Right renal pelvis (tissue), 4 donors: ENCODE data around the gene MED4. TPM values are rescaled to one million over a fixed set of nuclear protein-coding genes. Genes with fewer than 3 reads are reported as not detected.

Source experiments
- DNase-seq, 4 donors: peaks; one replicate each; pipeline ENCODE4 v3.0.0-alpha.2; 2013; ENCODE audit warnings: low read depth in 4 of 4, low spot score in 3 of 4, missing footprints in 1 of 4
- polyA plus RNA-seq, 4 donors: library from polyadenylated mRNA; unstranded; fragments of 120-200 nt; gene quantifications; one replicate each; pipeline ENCODE4 v1.2.1, GENCODE V29; 2013; ENCODE audit not compliant: insufficient read length in 4 of 4

MED4 gene, protein sequence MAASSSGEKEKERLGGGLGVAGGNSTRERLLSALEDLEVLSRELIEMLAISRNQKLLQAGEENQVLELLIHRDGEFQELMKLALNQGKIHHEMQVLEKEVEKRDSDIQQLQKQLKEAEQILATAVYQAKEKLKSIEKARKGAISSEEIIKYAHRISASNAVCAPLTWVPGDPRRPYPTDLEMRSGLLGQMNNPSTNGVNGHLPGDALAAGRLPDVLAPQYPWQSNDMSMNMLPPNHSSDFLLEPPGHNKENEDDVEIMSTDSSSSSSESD
- polyA plus RNA-seq = 100 to 1,000 TPM in 2 of 4 donors, 10 to 100 TPM in 2; 85.0 to 108 (median 102) TPM

DNA sequence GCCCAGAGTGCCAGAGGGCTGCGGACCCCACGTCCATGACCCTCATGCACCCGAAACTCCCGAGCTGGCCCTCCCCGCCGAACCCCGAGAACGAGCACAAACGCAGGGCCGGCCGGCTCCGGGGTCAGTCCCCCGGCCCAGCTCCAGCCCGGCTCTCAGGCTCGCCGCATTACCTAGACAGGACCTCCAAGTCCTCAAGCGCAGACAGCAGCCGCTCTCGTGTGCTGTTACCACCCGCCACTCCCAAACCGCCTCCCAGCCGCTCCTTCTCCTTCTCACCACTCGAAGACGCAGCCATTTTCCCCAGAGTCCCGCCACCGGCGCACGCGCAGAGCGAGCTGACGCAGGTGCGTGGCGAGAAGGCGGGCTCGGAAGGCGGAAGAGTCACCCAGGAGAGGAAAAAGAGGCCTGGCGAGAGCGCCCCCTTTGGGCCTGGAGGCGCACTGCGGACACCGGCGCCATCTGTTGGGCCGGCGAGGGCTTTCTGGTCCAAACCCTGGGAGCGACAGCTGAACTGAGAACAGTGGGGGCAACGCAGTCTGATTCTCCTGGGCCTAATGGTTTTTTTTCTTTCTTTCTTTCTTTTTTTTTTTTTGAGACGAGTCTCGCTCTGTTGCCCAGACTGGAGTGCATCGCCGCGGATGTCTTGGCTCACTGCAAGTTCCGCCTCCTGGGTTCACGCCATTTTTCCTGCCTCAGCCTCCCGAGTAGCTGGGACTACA is at the start of gene MED4:
Gene MED4 (minus strand): TSS at position 324 of the 722 bp plus-strand sequence. CDS start 26 bp downstream, at position 298.
- DNase-seq = peak; percentile 89 to 94 (median 91)

DNA sequence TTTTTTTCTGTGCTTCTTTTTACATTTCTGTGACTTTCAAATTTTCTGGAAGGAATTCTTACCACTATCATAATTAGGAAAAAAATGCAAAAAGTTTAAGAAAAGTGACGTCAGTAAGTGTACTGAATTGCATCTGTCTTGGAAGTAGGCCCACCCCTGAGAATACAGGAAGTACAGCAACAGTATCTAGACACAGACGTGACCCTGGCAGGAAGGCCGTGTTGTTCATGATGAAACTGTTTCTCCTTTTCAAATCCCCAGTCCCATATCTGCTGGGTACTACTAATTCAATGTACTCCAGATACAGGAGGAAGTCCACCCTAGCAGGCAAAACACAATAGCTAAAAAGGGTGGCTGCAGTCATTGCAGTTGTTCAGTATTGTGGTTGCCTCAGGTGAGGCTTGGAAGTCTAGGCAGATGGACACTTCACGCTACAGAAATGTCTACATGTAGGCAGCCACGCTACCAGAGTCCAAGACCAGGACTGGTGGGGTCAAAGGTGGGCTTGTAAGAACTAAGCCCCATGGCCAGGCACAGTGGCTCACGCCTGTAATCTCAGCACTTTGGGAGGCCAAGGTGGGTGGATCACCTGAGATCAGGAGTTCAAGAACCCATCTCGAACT is 49.6 kb upstream of the MED4 start:
- DNase-seq = no peak

DNA sequence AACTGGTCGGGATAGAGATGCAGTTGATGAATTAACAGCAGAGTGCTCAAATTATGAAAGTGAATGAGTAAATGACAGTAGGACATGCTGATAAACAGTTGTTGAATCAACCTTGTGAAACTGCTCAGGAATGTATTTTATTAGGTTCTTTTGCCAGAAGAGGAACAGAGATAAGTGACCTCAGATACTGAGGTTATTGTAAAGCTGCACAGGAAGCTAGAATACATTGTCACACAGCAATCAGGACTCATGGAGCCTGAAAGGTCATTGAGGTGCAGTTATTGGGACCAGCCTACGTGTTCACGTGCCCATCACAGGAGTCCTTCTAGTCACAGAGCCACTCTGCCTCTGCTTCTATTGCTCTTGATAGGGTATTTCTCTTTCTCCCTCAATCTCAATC is 47.5 kb upstream of the MED4 start:
- DNase-seq = no peak

DNA sequence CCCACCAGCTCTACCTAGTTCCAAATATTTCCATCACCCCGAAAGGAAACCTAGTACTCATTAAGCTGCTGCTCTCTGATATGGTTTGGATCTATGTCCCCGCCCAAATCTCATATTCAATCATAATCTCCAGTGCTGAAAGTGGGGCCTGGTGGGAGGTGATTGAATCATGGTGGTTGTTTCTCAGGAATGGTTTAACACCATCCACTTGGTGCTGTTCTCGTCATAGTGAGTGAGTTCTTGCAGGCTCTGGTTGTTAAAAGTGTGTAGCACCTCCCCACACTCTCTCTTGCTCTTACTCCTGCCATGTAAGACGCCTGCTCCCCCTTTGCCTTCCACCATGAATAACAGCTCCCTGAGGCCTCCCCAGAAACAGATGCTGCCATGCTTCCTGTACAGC is 43.4 kb upstream of the MED4 start:
- no peak for DNase-seq

DNA sequence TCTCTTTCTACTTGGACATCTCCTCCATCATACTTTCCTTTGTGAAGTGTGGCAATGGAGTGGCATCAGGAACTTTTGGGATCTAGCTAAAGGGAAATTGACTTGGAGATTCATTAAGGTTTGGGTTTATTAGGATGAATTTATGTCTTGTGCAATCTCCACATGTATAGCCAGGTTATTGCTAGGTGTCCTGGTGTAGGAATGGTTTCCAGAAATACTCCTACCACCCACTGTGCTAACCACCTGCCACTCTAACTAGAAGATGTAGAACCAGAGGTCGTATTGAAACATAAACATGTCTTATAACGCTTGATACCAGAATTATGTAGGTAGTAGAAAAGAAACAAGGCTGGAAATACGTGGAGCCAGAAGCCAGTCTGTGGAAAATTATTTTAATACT is 38.1 kb upstream of the MED4 start:
- no peak for DNase-seq

DNA sequence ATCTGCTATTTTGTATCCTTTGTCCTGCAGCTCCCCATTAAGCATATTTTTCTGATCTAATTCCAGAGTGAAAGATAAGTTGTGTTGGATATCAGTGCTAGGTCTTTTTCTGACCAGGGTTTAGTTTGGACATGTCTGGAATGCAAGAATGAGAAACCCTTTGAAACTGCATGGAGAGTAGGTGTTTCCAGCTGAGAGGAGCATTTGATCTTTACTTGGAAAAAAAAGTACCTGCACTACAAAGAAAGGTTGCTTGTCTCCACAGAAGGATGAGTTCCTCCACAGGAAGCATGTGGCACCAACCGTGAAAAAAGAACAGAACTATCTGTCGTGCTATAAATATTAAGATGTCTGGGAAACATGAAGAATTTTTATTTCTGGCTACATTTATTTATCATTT is 36.6 kb upstream of the MED4 start:
- DNase-seq = no peak

DNA sequence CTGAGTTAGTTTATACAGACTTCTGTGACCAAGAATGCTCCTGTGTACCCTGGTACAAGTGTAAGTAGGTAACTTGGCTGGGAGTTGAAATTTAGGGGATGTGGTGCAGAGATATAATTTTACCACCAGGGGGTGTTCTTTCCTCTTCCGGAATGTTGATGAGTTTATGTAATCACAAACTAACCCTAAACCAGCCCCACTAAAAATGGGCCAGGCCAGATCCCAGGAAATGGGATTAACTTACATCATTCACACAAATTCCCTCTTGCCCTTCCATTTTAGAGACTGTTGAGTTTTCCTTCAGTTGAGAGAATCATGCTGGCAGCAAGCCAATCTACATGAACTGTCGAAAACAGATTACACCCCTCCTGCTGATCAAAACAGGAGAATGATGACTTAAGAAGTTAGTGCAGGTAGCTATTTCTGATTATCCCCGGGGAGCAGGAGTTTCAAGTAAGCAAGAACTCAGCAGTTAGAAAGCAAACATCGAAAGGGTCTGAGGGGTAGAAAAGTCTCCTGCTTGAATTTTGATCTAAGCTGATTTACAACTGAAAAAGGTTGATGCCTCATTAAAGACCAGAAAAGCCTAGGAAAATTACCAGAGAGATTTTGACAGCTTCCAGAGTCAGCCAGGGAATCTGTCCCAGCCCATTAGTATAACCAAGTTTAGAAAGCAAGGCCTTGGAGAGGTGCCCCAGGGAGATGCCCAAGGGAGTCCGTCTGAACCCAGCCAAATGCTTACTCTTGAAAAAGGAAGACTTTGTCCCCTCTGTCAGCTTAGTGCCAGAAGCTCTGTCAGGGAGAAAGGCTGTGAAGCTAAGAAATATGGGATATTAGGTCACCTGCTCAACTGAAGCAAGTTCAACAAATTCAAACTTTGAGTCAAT is 32.3 kb upstream of the MED4 start:
- peak in 1 of 4 donors; percentile 57 for DNase-seq

DNA sequence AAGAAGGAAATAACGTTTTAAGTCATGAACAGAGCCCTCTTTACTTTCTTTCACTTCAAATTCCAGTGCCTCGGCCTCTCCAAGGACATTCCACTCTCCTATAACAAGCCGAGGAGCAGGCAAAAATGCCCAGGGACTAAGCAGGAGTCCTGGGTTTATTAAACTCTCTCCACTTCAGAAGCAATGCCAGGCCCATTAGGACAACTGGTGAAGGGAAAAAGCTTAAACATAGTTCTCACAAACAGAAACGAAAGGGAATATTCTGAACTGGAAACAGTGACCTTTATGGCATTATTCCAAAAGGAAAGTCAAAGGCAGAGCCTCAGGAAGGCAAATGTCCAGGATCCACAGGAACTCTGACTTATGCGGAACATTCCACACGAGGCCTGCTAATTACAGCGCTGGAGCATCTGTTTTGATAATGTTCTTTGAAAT is 30.9 kb upstream of the MED4 start:
- DNase-seq = no peak

DNA sequence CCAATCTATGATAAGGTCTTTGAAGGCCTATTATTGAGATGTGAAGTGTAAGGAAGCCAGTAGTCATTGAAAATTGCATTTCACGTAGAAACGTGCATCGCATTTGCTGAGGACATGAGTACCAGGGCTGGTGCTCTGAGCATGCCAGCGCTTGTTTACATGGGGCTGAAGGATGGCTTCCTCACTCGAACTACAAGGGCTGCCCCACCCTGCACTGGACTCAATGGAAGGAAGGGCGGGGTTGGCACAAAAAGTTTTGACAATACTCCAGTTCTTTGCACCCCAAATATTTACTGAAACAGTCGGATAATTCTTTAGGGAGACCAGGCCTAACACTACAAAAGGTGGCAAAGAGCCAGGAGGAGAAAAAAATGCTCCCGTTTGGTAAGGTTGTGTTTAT is 28.9 kb upstream of the MED4 start:
- DNase-seq = no peak

DNA sequence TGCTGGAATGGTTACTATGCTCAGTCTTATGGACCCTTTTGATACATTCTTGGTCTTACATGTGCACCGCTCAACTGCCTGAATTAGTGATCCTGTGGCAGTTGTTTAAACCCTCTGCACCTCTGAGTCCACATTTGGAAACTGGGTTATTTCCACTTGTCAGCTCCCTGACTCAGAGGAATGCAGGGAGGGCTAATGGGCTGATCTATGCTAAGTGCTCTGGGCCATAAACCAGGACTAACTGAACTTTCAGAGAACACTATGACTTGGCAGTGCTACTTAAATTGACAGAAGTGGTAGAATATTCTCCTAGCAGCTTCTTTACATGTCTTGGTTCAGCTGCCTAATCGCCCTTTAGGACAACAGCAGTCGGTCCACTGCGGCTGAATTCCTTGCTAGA is 26.8 kb upstream of the MED4 start:
- no peak for DNase-seq

DNA sequence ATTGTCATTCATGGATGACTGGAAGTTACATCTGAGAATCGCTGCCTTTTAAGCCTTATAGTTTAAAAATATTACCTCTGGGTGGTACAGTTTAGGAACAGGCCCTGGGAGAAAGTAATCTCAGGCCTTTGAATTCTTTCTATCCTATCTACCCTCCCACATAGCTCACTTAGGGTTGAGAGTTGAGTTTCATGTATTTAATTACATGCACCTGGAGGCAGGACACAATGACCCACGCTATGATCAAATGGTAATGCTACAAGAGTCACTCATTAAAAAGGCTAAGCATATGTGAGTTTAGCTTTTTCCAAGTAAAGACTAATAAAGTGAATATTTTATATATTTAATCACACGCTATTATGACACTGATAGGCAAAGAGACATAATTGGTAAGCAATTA is 25.3 kb upstream of the MED4 start:
- DNase-seq = no peak

DNA sequence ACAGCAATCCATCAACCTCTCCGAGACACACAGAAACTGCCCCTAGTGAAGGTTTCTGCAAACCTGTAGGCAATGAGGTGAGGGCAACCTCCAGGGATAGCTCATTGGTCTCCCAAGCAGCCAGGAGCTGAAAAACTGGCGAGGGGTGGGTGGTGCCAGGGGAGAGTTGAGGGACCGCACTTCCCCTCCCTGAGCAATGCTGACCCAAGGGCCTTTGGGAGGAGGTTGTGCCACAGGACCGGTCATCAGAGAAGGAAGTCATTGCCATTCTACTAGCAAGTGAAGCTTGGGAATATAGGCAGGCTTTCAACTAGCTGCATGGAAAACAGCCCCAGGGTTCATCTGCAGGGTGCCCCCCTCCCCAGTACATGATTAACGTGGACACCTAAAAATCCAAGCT is 23.1 kb upstream of the MED4 start:
- no peak for DNase-seq

DNA sequence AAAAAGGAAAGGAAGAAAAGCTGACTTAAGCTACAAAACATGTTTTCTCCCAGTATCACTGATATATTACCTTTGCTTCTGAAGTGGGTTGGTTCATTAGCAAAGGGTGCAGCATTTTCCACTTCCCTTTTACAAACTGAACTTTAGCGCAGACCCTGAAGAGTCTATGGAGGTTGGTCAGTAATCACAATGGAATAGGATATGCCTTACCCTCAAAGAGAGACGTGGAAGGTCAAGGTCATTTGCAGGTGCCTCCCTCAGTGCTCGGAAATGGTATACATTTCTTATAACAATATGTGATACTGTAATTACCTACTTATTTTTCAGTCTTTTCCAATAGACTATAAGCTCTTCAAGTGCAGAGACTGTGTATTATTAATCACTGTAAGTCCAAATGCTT is 21.9 kb upstream of the MED4 start:
- no peak for DNase-seq

DNA sequence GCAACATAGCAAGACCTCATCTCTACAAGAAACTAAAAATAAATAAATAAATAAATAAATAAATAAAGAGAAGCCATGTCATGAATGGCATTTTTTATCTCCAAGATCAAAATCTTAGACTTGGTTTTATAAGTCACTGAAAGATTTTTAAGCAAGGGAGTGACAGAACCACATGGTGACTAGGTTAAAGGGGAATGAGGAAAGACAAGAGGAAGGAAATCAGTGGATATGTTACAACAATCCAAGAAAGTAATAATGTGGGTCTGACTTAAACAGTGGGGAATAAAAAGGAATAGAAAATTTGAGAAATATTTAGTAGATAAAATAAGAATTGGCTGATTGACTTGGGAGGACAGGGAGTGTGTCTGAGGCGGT is 18.8 kb upstream of the MED4 start:
- no peak for DNase-seq

DNA sequence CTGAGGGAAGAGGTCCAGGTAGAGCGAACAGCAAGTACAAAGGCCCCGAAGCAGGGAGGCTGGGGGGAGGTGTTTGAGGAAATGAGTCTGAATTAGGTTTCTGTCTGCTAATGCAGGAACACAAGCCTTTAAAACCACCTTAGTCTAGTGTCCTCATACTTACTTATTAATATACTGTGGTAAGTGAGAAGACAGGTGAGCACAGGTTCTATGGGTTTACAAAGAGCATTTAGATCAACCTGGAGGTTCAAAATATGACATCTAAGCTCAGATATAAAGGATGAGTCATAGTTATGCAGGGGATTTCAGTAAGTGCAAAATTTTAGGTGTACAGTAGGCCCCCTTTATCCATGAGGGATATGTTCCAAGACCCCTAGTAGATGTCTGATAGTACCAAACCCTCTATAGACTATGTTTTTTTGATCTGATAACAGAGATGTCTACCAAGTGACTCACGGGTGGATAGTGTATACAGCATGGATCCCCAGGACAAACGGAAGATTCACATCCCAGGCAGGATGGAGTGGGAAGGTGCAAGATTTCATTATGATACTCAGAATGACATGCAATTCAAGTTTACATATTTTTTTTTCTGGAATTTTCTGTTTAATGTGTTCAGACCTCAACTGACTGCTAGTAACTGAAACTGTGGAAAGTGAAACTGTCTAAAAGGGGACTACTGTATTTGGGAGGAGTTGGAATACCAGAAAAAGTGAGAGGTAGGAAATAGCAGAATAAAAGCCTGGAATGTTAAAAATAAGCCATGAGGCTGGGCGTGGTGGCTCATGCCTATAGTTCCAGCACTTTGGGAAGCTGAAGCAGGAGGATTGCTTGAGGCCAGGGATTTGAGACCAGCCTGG is 18.2 kb upstream of the MED4 start:
- no peak for DNase-seq

DNA sequence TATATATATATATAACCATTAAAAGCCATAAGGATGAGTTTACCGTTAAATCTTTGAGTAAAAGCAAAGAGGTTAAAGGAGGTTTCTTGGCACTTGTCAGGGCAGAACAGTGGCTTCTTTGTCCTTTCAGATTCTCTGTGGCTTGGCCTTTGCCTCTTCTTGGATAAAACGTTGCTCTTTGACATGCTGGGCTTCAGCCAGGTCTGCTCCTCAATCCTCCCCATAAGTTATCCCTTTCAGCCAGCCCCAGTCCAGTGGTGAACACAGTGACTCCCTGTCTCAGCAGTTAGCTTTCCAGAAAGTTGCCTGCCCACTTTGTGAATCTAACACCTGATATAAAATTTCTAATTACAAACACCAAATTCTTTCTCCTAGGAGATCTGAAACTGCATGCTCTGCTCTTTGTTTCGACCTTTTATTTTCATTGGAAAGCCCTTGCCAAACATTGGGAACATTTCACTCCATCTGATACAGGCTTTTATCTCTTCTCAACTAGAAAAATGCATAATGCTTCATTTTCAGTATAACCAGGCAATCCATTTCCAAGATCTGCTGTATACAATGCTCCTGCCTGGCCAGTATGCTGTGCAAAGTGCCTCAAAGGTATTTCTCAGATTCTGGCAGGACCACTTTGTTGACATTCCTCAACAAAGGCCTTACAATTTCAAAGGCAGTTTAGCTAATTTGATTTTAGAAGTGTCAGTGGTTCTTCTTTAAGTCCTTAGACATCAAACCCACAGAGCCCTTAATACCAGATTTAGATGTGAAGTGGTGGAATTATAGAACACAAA is 16.2 kb upstream of the MED4 start:
- DNase-seq = no peak

DNA sequence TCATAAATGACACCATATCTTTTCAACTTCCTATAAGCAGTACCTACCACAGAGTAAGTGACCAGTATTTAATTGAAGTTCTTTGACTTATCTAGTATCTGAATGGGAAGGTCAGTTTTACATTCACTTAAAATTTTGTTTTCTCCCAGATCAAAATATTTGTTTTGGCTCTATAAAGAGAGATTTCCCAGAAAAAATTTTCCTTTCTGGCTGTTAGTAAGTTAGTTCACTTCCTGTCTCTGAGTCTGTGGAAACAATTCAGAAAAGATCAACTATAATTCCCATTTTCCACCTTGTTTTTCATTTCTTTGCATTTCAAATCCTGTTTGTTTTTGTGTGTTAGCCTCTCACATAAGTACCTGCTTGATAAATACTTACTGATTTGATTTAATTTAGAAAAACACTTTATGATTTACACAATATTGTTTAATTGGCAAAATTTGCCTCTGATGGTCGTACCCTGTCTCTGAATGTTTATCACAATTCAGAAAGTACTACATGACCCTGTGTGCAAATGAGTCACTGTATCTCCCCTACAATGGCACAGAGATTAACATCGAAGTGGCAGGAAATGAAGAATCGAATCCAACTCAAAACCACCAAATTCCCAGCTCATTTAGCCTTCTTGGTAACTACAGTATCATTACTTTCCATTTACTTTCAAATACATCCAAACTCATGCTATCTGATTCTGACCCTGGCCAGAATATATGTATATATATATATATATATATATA is 15.4 kb upstream of the MED4 start:
- no peak for DNase-seq

DNA sequence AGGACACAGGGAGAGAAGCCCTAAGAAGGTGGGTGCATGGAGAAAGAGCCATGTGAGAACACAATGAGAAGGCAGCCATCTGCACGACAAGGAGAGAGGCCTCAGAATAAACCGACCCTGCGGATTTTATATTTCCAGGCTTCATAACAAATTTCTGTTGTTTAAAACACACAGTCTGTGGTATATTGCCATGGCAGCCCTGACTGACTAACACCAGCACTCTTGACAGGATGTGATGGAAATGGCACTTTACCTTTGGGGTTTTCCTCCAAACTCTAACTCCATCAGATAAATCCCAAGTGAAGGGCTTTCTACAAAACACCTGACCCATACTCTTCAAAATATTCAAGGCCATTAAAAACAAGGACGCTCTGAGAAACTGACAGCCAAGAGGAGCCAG is 13.2 kb upstream of the MED4 start:
- DNase-seq = no peak
